ENCODE results near the gene TMOD2.

The TMOD2 gene

GRCh38 chr15:51863131-51863530, 111.7 kb downstream of the TMOD2 start:
- DNase-seq: no peak

- no peak for DNase-seq
Observed at GRCh38 chr15:51864408-51865056, 113.1 kb downstream of the TMOD2 start.

GRCh38 chr15:51865317-51865716, 113.9 kb downstream of the TMOD2 start:
- no peak for DNase-seq

All from DMS 273 treated with DMSO at 0.1 percent for 48 hours (cell line).